Measurements from ENCODE around the gene AARS1. TPM values are rescaled to one million over a fixed set of nuclear protein-coding genes. Genes with fewer than 3 reads are reported as not detected.
"Not testable (repeated sequence)": the region's sequence is repeated elsewhere in the genome, so short reads cannot be mapped to it uniquely, and the experiment has no call there.

The AARS1 gene
- total RNA-seq, 1 experiment from 2014 or later: 85.5 TPM

DNA sequence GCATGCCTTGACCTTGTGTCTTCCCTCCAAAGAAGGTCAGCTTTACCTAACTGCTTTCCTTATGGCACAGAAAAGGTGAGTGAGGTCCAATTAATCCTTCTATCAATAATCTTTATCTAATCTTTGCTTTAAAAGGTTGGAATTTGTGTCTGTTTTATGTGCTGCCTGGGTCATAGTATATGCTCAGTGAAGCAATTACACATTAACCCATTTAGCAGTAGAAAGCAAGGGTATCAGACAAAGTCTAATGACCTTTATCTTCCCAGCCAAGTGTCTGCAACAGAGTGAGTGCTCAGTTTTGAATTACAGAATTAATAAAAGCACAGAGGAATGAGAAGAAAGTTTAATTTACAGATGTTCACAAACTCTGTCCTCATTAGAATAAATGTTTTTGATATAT is 63.3 kb downstream of the AARS1 start:
- DNase-seq (ENCODE audit: low read depth): not testable (repeated sequence)

GRCh38 chr16:70225430-70225829 is 63.9 kb downstream of the AARS1 start:
- not testable (repeated sequence) for DNase-seq (ENCODE audit: low read depth)

DNA sequence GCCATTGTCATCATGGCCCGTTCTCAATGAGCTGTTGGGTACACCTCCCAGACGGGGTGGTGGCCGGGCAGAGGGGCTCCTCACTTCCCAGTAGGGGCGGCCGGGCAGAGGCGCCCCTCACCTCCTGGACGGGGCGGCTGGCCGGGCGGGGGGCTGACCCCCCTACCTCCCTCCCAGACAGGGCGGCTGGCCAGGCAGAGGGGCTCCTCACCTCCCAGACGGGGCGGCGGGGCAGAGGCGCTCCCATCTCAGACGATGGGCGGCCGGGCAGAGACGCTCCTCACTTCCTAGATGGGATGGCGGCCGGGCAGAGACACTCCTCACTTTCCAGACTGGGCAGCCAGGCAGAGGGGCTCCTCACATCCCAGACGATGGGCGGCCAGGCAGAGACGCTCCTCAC is 64.7 kb downstream of the AARS1 start:
- DNase-seq (ENCODE audit: low read depth): not testable (repeated sequence)

- not testable (repeated sequence) for DNase-seq (ENCODE audit: low read depth)
These were observed 65.3 kb downstream of the AARS1 start for GRCh38 chr16:70223971-70224513.

DNA sequence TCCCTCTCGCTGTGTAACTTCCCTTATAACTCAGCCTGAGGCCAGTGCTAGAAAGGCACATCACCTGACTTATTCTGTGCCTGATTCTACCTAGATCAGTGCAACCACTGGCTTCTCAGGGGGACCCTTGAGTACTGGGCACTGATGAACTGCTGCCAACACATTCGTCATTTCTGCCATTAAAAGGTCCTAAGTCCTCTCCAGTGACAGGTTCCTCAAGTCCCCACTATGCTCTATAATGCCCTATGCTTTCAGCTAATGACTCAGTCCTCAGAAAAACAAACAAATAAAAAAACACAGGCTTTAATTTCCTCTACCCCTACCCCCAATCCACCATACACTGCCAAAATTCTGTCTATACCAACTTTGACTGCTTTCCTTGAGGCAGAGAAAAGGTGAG is 66.1 kb downstream of the AARS1 start:
- not testable (repeated sequence) for DNase-seq (ENCODE audit: low read depth)

DNA sequence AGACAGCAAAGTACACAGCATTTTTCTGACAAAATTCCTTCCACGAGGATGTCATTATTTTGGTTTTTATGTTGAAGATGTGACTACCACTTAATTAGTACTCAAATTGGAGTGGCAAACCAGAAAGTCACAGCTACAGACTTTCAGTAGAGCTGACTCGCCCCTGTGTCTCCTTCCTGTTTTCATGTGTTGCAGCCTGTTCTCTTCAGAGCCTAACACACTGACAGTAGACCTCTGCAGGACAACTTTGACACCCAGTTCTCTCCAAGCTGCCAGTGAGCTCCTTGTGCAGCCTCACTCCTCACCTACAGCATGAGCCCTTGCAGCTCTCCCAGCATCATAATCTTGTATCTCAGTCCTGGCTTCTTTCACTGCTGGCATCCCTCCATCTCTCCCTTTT is 66.7 kb downstream of the AARS1 start:
- not testable (repeated sequence) for DNase-seq (ENCODE audit: low read depth)

DNA sequence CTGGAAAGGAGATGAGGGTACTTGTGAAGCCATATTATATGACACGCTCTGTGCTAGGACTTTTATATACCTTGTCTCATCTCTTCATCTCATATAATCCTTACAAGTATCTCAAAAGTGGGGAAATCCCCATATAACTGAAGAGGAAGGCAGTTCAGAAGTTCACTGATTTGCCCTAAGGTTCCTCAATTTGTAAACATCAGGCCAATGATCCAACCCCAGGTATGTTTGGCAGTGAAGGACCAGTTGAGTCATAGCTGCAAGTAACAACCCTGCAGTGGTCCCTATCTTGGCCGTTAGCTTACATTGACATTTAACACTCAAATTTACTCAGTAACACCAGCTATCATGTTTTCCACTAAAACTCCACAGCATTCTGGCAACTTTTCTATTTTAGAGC is 70.7 kb downstream of the AARS1 start:
- DNase-seq (ENCODE audit: low read depth): not testable (repeated sequence)

- DNase-seq (ENCODE audit: low read depth): not testable (repeated sequence)
These were observed 82.9 kb downstream of the AARS1 start for GRCh38 chr16:70206382-70206781.

- not testable (repeated sequence) for DNase-seq (ENCODE audit: low read depth)
These were observed 84.5 kb downstream of the AARS1 start for GRCh38 chr16:70204668-70205405.

DNA sequence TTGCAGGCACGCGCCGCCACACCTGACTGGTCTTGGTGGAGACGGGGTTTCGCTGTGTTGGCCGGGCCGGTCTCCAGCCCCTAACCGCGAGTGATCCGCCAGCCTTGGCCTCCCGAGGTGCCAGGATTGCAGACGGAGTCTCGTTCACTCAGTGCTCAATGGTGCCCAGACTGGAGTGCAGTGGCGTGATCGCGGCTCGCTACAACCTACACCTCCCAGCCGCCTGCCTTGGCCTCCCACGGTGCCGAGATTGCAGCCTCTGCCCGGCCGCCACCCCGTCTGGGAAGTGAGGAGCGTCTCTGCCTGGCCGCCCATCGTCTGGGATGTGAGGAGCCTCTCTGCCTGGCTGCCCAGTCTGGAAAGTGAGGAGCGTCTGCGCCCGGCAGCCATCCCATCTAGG is 85.3 kb downstream of the AARS1 start:
- DNase-seq (ENCODE audit: low read depth): not testable (repeated sequence)

DNA sequence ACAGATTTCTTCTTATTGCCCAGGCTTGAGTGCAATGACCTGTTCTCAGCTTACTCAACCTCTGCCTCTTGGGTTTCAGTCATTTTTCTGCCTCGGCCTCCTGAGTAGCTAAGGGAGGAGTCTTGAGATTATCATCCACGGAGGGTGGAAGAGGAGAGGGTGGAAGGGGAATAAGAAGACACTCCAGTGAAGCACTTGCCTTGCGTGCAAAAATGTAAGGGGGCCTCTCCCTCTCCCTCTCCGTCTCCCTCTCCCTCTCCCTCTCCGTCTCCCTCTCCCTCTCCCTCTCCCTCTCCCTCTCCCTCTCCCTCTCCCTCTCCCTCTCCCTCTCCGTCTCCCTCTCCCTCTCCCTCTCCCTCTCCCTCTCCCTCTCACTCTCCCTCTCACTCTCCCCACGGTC is 85.8 kb downstream of the AARS1 start:
- DNase-seq (ENCODE audit: low read depth): not testable (repeated sequence)

Small RNAs within 50 kb of the gene (small RNA-seq; reads per million reads assigned to genes)
- gene AC009060.2 (not detected), gene RN7SL279P (not detected)

Other genes with a start within 250 kb of the AARS1 start
- 16.6 and 16.8 TPM in 2 replicates for gene PDPR, start 175.2 kb downstream of the AARS1 start, total RNA-seq (2014; rRNA removed; shearing (Covaris generic))
- gene CLEC18C, start 115.7 kb downstream of the AARS1 start, total RNA-seq (2014; rRNA removed; shearing (Covaris generic)): 0.03 TPM in 1 of 2 replicates, not detected in the other
- 35.2 and 44.2 TPM in 2 replicates for gene EXOSC6, start 37.6 kb downstream of the AARS1 start, total RNA-seq (2014; rRNA removed; shearing (Covaris generic))
- gene DDX19B, start 9.7 kb upstream of the AARS1 start, total RNA-seq (2014; rRNA removed; shearing (Covaris generic)): 21.2 and 36.3 TPM in 2 replicates
- 79.4 and 87.5 TPM in 2 replicates for gene DDX19A, start 57.4 kb upstream of the AARS1 start, total RNA-seq (2014; rRNA removed; shearing (Covaris generic))
- 27.9 and 38.1 TPM in 2 replicates for gene ST3GAL2, start 149.6 kb upstream of the AARS1 start, total RNA-seq (2014; rRNA removed; shearing (Covaris generic))
- 3.9 and 4.9 TPM in 2 replicates for gene FCSK, start 165.1 kb upstream of the AARS1 start, total RNA-seq (2014; rRNA removed; shearing (Covaris generic))
- 52.8 and 63.4 TPM in 2 replicates for gene COG4, start 234.0 kb upstream of the AARS1 start, total RNA-seq (2014; rRNA removed; shearing (Covaris generic))
- 152 and 267 TPM in 2 replicates for gene SF3B3, start 234.3 kb upstream of the AARS1 start, total RNA-seq (2014; rRNA removed; shearing (Covaris generic))